ENCODE measurements around the gene RPTOR.
"Not testable (repeated sequence)": the region's sequence is repeated elsewhere in the genome, so short reads cannot be mapped to it uniquely, and the experiment has no call there.

The RPTOR gene

DNA sequence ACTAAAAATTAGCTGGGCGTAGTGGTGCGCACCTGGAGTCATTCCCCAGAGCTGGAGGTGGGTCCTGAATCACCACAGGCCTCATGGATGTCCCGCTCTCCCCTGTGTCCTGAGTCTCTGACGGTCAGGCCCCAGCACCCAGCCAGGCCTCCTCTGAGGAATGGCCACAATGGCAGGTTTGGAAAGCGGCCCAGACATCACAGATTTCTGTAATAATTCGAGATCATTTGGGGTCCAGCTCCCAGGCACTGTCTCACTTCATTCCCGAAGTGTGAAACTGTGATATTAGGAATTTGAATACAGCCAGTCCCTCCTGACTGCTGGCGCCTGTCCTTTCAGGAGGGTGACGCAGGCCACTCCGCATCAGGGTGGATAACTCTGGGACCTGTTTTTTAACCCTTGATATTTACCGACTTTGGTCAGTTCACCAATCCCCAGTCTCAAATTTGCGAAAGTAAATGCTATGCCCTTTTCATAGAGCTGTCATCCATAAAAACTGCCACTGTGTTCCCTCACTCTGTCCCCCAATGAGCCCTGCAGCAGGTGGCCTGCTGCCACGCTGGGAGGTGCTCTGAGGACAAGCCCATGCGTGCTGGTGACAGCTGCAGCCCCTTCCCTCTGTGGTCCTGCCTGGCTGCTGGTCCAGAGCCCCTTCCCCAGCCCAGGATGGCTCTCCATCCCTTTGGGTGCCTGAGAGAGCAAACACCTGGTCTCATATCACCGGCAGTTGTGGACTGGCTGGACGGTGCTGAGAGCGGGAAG is 28.3 kb upstream of the RPTOR start:
- no peak for DNase-seq

DNA sequence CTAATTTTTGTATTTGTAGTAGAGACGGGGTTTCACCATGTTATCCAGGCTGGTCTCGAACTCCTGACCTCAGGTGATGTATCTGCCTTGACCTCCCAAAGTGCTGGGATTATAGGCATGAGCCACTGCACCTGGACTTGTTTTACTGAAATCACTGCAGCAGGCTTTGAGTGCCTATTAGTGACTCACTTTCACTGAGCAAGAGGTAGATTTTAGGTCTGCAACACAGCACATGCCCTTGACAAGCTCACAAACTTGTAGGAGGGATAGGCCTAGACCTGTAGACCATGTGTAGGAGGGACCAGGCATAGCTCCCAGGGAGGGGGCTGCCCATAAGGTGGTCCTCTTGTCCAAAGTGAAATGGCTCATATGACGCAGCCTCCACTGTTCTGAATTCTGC is 27.0 kb upstream of the RPTOR start:
- no peak for DNase-seq

DNA sequence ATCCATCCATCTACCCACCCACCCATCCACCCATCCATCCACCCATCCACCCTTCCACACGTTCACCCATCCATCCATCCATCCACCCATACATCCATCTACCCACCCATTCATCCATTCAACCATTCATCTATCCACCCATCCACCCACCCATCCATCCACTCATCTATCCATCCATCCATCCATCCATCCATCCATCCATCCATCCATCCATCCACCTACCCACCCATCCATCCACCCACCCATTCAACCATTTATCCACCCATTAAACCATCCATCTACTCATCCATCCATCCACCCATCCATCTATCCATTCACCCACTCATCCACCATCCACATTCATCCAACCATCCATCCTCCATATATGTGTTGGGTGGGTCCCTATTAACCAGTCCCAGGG is 26.2 kb upstream of the RPTOR start:
- no peak for DNase-seq

DNA sequence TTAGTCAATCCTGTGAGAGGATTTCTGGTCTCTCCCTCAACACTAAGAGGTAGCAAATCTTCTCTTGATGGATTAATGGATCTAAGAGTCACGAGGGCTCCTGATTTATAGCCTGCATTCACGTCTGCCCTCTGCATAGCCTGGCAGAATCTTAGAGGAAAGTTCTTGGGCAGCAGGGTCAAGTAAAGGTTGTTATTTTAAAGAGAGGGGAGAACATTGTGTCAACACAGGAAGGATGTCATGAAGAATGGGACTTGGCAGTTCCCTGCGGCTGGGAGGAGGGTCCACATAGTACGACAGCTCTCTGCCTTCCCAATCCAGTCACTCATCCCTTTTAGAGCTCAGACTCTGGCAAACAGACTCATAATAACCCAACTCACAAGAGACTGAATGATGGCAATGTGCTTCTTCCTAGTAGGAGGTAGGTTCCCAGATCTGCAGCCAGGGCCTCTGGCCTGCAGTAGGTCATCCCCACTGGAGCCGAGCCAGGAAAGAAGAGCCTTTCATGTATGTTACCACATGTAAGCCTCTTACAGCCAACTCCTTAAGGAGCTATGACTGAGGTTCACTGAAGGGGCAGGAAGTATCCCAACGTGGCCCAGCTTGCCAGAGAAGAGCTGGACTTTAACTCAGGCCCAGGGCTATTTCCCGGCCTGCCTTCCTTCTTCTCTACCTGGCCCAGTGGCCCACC is 25.4 kb upstream of the RPTOR start:
- no peak for DNase-seq

DNA sequence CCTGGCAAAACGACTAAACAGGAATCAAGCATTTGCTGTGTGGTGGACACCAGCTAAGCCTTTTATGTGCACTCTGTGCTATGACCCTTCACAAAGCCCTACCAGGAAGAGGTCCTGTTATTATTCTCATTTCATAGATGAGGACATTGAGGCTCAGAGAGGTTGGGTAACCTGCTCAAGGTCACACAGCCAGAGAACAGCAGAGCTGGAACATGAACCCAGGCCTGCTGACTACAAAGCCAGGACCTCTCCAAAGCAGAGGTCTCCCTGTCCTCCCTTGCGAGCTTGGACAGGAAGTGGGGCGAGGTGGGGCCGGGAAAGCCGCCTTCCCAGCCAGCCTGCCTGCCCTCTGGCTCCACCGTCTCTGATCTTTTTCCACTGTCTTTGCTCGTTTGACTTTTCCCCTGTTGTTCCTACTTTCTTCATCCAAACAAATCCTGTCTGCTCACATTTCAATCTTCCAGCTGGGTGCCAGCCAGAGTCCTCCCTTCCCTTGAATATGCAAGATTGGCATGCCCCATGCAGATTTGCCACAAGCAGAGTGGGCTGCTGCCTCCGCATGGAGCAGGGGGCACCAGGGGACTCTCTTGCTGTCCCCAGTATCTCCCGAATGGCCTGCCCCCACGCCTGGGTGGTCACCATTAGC is 23.7 kb upstream of the RPTOR start:
- no peak for DNase-seq

DNA sequence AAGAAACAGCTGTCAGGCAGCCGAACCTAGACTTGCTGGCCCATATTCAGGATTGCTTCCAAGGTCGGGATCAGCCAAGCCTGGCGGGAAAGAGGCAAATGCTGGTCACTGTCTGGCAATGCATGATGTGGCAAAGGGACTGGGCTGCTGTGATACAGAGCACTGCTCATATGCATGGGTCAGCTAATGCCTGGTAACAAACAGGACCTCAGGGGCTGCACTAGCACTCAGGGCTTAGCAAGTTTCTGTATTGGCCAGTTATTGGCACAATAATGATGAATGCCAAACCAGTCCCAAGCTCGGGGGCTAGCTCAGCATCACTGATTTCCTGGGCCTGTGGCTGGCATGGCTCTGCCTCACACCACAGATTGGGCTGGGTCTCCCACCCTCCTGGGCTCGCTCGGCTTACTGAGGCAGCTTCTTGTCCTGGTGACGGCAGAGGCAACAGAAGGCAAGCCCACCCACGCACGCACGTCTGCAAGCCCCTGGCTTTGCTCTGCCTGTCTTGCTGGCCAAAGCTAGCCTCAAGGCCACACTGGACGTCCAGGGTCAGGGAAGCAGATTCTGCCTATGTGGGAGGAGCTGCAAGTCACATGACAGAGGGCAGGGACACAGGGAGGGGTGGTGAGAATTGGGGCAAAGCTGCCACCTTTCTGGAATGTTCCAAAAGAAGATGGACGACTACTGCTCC is 21.4 kb upstream of the RPTOR start:
- DNase-seq, result no peak

DNA sequence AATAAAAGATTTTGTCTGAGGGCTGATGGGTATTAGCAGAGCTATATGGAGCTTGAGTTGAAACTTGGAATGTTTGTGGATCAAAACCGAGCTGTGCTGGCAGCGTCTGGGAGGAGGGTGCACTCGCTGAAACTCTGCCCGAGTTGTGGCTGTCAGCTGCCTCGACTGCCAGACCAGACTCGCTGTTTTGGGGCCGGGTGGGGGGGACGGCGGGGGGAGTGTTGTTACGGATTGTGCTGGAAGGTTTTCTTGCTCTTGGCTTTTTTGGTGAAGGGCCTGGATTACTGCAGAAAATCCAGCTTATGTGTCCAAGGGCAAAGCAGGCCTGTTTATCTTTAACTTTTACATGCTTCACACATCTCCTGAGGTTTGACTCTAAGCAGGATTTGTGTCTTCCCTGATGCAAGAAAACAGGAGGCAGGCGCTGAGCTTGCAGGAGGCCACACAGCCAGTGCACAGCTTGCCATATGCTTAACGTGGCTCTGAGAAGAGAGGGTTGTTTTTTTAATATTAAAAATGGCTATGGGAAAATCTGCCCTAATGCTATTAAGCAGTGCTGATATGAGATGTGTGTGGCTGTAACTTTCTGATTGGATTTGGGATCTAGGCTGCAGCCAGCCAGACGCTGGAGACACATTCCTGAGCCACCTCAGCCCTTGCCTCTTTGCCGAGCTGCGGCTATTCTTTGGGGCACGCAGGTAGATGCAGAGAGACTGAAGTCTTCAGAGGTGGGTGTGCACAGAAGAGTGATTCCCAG is 20.5 kb upstream of the RPTOR start:
- DNase-seq, result no peak

DNA sequence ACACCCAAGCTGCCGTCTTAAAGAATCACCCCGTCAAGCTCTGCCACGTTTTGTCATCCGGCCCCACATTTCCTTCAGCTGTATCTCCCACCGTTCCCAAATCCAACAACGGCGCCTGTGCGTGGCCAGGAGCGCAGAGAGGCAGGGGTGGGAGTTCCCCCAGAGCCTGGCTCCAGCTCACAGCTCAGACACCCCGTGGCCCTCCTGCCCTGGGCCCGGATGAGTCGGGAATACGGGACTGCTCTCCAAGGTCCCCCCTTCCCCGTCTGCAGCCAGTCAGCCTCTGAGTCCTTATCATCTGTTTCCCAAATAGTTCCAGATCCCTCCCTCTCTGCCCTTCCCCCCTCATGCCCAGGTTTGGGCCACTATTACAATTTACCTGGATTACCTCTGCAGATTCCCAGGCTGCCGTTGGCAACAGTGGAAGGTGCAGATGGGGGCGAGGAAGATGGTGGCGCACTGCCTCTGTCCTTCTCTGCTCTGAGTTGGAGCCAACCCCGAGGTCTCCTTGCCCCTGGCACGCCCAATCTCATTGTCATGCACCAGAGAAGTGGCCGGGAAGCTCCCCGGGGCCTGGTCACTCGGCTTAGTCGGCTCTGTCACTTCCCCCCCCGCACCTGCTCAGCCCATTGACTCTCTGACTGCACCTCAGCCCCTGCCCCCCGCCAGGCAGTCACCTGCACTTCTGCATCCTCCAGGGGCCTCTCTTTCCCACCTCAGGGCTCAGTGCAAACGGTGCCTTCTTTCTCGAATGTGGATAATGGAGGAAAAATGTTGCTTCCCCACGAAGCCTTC is 18.3 kb upstream of the RPTOR start:
- DNase-seq, result no peak

DNA sequence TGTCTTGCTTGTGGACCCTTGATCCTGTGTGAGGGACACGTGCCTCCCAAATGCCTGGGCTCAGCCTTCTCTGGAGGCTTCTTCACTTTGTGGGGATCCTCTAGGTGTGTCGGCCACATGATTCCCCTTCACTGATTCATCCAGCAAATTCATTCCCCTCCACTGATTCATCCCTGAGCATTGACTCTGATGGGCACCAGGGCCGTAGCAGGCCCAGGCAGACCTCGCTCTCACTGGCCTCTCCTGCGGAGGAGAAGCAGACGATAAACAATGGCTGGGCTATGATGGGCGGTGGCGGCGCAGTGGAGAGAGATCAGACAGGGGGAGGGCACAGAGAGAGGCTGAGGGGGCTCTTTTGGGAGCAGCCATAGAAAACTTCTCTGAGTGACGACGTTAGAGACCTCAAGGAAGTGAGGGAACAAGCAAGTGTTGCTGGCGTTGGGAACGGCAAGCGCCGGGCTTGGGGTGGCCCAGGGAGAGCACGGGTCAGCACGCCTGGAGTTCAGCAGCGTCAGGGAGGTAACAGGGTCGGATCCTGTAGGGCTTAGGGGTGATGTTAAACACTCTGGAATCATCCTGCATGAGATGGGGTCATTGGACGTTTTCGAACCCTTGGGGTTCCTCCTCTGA is 17.5 kb upstream of the RPTOR start:
- DNase-seq, result no peak

DNA sequence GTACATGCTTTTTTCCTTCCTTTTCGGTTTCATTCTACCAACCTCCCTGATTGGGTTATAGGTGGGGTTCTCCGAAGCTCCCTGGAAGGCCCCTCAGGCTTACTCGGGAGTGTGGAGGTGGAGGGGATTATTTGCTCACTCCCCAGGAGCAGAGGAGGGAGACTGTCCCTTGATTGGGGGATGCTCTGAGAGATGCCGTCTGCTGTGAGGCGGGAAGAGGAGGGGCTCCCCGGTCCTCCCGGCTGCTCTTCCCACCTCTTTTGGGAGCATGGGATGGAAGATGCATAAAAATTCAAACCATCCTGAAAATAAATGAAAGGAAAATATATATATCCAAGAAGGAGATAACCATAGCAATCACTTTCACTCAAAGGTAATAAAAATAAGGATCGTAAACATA is 16.1 kb upstream of the RPTOR start:
- DNase-seq, result no peak

DNA sequence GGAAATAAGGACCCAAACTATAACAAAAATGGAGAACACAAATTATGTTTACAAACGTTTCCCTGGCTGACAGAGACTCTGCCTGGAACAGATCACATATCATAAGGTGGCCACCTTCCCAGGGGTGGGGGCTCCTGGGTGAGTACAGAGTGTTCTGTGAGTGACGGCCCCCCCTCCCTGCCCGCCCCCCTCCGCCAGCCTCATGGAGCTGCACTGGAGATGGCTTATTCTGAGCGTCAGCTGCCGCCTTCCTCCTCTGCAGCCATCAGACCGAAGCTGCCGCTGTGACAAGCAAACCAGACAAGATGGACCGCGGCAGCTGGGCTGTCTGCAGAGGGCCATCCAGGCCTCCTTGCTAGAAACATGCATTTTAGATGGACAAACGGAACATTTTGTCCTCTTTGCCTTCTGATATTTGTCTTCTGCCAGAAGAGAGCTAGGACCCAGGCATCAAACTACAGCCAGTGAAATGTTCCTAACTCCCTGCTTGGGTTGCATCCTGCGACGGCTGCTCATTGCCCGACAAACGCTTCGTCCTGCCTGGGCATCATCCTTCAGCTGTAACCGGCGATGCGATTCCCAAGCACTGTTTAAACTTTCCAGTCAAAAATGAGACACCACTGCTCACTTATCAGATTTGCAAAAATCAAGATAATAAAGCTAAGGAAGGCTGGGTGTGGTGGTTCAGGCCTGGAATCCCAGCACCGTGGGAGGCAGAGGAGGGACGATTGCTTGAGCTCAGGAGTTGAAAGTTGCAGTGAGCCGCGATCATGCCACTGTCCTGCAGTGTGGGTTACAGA is 15.3 kb upstream of the RPTOR start:
- DNase-seq, result no peak

DNA sequence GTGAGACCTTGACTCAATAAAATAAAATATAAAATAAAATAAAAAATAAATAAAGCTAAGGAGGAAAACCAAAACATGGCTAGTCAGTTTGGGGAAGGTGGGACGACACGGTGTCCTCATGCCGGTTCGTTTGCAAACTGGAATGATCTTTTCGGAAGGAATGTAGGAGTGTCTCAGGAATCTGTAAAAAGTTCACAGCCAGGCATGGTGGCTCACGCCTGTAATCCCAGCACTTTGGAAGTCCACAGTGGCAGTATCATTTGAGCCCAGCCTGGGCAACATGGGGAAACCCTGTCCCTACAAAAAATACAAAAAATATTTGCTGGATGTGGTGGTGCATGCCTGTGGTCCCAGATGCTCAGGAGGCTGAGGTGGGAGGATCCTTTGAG is 14.7 kb upstream of the RPTOR start:
- no peak for DNase-seq

DNA sequence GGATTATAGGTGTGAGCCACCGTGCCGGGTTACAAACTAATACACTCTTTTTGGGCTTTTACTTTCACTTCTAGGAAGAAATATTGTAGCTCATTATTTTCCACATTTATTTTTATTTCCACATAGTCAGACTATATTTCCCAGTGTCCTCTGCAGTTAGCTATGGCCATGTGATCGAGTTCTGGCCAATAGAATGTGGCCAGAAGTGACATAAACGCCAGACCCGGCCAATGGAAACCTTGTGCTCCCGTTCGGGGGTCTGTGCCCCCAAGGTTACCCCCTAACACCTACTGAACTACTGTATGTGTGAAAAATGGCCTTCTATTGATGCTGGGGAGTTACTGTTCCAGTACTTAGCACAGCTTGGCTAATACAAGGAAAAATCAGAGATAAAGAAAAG is 13.2 kb upstream of the RPTOR start:
- no peak for DNase-seq

DNA sequence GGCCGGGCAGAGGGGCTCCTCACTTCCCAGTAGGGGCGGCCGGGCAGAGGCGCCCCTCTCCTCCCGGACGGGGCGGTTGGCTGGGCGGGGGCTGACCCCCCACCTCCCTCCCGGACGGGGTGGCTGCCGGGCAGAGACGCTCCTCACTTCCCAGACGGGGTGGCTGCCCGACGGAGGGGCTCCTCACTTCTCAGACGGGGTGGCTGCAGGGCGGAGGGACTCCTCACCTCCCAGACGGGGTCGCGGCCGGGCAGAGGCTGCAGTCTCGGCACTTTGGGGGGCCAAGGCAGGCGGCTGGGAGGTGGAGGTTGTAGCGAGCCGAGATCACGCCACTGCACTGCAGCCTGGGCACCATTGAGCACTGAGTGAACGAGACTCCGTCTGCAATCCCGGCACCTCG is 7.3 kb upstream of the RPTOR start:
- DNase-seq, result not testable (repeated sequence)

DNA sequence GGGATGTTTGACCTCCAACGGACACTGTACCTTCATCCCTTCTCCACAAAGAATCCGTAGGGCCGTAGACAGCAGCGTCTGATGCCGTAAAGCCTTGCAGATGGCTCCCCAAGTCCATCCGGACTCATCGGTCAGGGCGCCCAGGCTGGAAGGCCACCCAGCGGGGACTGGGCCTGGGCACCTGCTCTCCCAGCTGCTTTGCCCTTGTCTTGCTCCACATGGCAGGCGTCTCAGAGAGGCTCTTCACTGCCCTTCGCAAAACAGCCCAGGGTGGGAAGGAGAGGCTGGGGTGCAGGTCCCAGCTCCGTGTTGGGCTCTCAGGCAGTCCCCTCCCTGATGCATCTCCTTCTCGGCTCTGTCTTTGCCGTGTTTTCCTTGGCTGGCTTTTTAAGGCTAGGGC is 6.2 kb upstream of the RPTOR start:
- DNase-seq, result no peak

DNA sequence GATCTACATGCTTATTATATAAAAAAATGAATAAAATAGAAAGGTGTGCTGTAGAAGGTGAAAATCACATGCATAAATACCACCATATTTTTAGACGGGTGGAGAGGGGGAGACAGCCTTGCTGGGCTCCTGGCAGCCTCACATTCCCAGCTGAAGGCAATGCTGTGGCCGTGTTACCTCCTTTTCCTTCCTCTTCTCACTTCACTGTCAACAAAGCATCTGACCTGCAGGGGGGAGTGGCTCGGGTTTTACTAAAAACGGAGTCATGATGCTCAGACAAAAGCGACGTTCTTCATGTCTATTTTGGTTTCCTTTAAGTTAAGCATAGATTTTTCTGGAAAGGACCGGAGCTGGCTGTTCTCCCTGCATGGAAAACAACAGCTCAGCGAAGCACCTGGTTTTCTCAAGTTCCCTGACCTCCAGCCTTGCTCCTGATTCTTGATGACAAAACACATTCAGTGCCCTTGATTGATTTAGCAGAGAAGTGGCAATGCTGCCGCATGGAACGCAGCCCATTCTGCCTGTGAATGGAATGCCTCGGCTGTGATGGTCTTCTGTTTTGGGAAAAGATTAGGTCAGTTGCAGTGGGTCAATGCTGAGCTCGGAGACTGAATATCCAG is 5.5 kb upstream of the RPTOR start:
- DNase-seq, result no peak

DNA sequence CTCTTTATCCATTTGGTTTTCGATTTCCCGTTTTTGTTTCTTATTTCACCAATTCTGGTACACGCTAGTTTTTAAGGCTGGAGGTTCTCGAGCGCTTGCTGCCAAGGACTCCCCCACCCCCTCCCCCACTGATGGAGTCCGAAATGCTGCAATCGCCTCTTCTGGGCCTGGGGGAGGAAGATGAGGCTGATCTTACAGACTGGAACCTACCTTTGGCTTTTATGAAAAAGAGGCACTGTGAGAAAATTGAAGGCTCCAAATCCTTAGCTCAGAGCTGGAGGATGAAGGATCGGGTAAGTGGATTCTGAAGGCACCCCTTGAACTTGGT is 825 bp downstream of the RPTOR start:
- DNase-seq, result no peak

DNA sequence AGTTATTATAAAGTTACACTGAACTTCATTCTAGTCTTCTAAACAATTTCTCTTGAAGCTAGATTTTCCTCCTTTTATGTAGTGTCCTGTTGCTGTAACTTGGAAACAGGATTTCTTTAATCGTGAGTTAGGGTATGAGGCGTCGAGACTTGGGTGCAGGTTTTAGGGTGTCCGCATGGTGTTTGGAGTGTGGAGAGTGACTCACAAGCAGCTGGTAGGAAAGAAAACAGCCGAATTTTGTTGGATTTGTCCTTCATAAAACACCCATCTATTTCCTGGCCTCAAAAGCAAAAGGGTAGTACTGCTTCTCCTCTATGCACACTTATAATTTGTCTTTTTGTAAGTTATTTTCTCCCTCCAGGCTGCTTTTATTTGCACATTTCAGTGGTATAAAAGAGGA is 1.6 kb downstream of the RPTOR start:
- no peak for DNase-seq

DNA sequence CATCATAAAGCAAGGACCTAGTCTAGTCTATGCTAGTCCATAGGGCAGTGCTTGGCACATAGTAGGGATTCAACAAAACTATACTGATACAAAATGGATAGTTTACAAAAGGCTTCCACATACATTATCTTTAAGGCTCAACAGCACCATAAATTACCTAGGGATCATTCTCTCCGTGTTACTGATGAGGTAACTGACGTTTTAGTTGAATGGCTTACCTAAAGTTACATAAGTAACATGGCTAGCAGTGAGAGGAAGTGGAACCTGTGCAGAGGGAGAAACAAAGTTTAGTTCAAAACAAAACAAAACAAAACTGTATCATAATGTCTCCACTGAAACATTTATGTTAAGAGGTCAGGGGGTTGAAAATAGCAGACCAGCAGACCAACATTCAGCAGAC is 7.9 kb downstream of the RPTOR start:
- no peak for DNase-seq

DNA sequence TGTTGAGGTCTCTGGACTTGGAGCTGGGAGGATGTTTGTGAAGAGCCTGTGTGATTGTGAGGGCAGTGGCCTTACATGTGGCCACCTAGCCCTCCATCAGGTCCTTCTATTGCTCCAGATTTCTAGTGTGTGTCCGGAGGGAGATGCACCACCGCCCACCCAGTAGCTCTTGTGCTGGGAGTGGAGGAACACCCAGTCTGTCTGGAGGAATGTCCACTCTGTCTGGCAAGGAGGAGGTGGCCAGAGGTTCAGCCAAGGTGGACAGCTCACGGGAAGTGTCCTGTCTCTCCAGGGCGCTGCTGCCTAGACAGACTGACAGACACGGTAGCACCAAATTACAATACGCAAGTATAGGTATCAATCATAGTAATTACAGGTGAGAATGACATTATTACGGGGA is 10.6 kb downstream of the RPTOR start:
- DNase-seq, result no peak
